SKM-1 (cell line): ENCODE results near the gene CDC42SE2.
"Not testable (repeated sequence)": the region's sequence is repeated elsewhere in the genome, so short reads cannot be mapped to it uniquely, and the experiment has no call there.

ENCODE experiments used
- DNase-seq: peaks from one replicate; lab custom pipeline; 2025; ENCODE audit not compliant: unreplicated experiment; lab: John Stamatoyannopoulos, UW

The CDC42SE2 gene

GRCh38 chr5:131363811-131364506 lies 100.1 kb downstream of the CDC42SE2 start:
- no peak for DNase-seq

DNA sequence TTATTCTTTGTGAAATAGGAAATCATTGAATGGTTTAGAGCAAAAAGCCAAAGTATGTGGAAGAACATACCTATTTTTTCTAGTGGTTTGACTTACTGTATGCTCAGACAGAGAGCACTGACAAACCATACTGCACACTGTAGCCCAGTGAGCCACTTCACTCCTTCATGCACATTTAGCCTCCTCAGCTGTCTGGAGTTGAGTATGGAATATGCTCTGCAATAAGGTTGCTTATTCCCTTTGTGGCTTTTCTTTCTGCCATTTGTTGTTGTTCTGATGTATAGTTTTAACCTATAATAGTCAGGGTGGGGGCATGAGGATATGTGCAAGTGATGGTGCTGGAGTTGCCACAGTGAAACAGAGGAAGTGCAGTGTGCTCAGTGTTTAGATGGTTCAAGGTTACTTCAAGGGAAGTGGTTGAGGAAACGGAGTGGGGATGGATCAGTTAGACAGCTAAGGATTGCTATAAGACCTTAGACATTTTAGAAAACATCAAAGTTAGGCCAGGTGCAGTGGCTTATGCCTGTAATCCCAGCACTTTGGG lies 100.7 kb downstream of the CDC42SE2 start:
- peak; percentile 7 for DNase-seq

- DNase-seq, result no peak
Measured at GRCh38 chr5:131366428-131366827, 102.6 kb downstream of the CDC42SE2 start.

DNA sequence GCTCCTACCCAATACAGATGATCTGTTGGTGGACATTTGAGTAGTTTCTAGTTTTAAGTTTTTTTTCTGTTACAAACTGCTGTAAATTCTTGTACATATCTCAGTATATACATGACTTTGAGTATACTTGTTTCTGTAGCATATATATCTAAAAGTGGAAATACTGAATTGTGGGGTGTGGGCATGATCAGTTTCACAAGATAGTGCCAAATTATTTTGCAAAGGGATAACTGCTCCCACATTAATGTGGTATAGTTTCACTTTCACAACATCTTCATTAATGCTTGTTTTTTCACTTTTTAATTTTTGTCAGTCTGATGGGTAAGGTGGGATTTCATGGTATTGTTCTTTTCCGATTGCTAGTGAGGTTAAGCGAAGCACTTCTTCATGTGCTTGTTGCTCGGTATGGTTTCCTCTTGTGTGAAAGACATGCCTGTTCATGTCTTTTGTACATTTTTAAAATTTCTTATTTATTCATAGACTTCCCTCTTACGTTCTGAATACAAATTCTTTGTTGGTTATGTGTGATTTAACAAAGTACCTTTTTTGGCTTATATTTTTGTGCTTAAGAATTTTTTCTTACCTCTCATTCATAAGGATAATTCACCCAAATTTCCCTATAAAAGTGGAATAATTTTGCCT lies 103.5 kb downstream of the CDC42SE2 start:
- no peak for DNase-seq

- no peak for DNase-seq
Measured at GRCh38 chr5:131368866-131369265, 105.0 kb downstream of the CDC42SE2 start.

DNA sequence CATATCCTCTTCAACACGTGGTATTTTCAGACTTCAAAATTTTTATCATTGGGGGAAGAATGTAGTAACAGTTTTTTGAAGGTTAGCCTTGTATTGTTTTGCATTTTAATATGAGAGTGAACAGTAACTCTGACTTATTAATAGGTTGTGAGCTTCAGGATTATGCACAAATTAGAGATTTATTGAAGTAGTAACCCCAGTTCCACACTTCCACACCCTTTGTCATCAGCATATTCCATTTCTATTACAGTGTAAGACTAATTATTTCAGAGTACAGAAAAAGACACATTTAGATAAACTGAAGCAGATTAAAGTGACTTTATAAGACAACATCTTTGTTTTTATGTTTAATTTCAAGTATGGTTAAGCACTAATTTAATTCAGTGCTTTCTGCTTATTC lies 105.7 kb downstream of the CDC42SE2 start:
- no peak for DNase-seq

GRCh38 chr5:131371835-131372234 lies 108.0 kb downstream of the CDC42SE2 start:
- DNase-seq, result no peak

DNA sequence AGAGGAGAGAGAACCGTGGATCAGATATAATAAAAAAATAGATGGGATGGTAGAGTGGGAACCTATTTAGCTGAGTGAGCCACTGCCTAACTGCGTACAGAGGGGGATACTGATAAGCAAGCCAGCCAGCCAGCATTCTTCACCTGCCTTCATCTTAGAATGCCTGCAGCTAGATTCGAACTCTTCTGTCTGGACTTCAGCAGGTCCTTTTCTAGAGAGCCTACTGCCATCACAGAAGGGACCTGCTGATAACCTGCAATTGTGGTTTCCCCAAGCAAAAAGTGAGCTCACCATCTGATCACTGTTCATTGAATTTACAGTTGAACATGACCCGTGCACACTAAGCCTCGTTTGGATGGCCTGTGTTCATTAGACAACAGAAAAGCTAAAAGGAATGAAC lies 109.4 kb downstream of the CDC42SE2 start:
- DNase-seq, result no peak

DNA sequence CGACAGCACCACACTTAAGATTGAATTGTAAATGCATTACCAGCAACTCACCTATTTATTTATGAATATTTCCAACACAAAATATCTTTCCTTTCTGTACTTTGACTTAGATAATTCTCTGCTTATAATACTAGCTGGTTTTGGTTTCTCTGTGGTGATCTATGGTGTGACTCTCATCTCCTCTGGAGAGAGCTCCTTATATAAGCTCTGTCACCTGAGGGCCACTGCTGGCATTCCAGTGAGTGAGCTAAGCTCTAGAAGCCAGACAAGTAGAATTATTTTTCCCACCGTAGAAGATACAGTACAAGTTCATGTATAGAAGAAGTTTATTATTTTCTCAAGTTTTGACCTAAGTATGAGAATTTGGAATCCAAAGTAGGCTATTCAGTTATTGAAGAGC lies 111.5 kb downstream of the CDC42SE2 start:
- DNase-seq, result no peak

GRCh38 chr5:131377346-131377745 lies 113.5 kb downstream of the CDC42SE2 start:
- no peak for DNase-seq

GRCh38 chr5:131377785-131378325 lies 114.0 kb downstream of the CDC42SE2 start:
- DNase-seq, result no peak

DNA sequence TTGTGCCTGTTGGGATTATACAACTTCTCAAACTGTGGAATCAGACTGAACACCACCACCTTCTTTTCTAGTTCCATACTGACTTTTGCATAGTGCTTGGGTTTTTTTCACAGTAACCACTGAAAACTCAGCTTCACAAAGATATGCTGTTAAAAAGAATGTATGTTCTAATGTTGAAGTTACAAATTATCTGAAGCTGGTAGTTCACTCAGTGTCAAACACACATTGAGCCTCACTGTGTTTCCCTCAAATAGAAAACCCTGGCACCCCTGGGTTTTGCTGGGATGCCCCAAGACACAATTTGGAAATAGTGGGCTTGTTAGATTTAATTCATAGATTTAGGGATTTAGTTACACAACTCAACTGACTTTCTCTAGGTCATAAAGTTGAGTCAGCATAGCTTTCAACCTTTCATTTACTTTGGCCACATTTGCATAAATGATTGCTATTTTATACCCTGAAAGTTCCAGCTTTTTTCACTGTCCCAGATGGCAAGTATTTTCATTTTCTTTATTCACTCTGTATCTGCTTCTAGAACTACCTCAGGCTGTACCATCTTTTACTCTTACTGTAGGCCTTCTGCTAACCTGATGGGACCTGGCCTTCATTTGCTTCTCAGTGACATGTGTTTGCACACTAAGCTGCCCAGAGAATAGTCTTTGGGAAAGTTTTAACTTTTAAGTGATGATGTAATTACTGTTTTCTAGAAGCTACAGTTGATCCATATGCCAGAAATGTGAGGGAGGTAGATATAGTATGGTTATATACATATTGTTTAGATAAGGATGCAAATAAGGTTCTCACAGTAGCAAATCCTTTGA lies 115.1 kb downstream of the CDC42SE2 start:
- no peak for DNase-seq

DNA sequence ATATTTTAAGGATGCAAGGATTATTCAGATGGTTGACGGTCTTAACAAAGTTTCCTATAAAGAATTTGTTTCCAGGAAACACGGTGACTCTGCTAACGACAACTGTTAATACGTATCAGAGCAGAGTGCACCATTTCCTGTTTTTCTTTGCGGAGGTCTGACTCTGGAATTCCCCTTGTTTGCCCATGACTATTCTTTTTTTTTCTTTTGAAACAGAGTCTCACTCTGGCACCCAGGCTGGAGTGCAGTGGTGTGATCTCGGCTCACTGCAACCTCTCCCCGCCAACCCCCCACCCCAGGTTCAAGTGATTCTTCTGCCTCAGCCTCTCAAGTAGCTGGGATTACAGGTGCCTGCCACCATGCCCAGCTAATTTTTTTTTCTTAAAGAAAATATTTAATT lies 115.9 kb downstream of the CDC42SE2 start:
- no peak for DNase-seq

- not testable (repeated sequence) for DNase-seq
Measured at GRCh38 chr5:131380238-131380637, 116.4 kb downstream of the CDC42SE2 start.

GRCh38 chr5:131381021-131381420 lies 117.2 kb downstream of the CDC42SE2 start:
- DNase-seq, result no peak

- no peak for DNase-seq
Measured at GRCh38 chr5:131381777-131382176, 117.9 kb downstream of the CDC42SE2 start.

DNA sequence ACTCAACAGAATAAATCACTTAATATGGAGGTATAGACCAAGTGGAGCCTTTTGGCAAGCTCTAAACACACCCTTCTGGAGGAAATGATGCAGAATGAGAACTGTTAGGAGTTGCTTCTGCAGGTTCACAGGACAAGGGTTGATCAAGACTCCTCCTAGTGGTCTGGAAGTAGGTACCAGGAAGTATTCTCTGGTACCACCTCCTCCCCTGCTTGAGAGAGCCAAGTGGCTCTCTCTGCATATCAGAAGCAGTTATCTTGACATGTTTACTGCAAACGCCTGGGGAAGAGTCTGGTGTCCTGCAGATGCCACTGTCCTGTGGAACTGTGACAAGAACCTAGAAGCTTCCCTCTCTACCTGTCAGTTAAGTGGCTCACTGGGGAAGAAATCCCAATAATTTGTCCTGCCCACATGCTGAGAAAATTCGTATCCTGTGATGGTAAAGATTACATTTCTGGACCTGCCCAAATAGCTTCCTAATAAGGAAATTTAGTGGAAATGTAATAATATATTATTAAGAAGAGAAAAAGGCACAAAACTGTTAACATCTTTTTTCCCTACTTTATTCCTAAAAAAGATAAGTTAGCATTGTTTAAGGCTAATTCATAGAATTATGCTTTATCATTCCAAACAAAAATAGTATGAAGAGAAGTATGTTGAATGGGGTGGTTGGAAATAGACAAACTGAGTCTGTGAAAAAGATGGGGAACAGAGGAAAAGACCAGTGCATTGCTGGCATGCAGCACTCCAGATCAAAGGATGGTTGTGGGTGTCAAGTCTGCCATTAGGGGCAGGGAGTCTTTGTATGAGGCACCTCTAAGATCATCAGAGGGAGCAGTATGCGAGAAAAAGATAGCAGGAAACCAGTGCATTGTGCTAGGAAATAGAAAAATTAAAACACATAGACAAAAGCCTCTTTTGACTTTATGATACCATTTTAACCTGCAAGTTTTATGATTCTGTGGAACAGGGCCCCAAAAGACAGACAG lies 118.8 kb downstream of the CDC42SE2 start:
- DNase-seq, result peak; percentile 68

DNA sequence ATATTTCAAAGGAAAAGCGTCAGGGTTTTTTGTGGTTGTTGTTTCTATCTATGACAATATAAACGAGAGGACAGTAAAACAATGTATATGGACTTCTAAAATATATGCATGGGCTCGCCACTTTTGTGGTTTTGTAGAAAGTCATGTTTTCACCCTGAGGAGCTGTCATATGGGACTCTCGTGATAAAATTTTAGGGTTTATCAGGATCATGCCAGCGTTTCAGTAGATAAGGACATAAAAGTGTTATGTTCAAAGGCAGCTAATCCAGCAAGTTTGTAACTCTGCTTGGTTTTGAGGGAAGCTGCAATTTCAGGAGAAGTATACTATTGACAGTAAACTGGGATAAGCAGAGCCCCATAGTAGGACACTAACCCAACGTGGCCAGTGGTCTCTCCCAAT lies 120.3 kb downstream of the CDC42SE2 start:
- DNase-seq, result no peak

GRCh38 chr5:131384616-131385214 lies 120.9 kb downstream of the CDC42SE2 start:
- no peak for DNase-seq

GRCh38 chr5:131386124-131386523 lies 122.3 kb downstream of the CDC42SE2 start:
- DNase-seq, result no peak
